GM11168 (cell line): ENCODE results near the gene RNU2-63P.
"Not testable (repeated sequence)": the region's sequence is repeated elsewhere in the genome, so short reads cannot be mapped to it uniquely, and the experiment has no call there.

Experiments used
- in situ Hi-C: fragments of 300-500 bp; cut with MboI; formaldehyde crosslinking; loops from one replicate; pipeline ENCODE4 v1.12.0; 2022; ENCODE audit warnings: low sequenced_read_pairs; ENCODE audit not compliant: unreplicated experiment

The RNU2-63P gene

GRCh38 chr2:88016086-88016959 is at the start of gene RNU2-63P:
RNU2-63P (minus strand) TSS chr2:88016547.
- in situ Hi-C loops, result no loop called here

GRCh38 chr2:88061295-88061694 is 44.9 kb upstream of the RNU2-63P start:
- in situ Hi-C loops, result no loop called here

- in situ Hi-C loops, result no loop called here
Measured at GRCh38 chr2:88060907-88061275, 44.5 kb upstream of the RNU2-63P start.

- in situ Hi-C loops, result loop anchor here (5.0 kb wide), 1 partner anchor 97 kb away; no protein-coding TSS in a partner anchor
Measured at GRCh38 chr2:88059979-88060906, 43.9 kb upstream of the RNU2-63P start.

- in situ Hi-C loops, result loop anchor here (5.0 kb wide), 1 partner anchor 99 kb away; no protein-coding TSS in a partner anchor
Measured at GRCh38 chr2:88058191-88058590, 41.8 kb upstream of the RNU2-63P start.

GRCh38 chr2:88057437-88057844 is 41.1 kb upstream of the RNU2-63P start:
- in situ Hi-C loops, result loop anchor here (5.0 kb wide), 1 partner anchor 100 kb away; no protein-coding TSS in a partner anchor

- in situ Hi-C loops, result loop anchor here (5.0 kb wide), 1 partner anchor 102 kb away; no protein-coding TSS in a partner anchor
Measured at GRCh38 chr2:88055371-88056128, 39.2 kb upstream of the RNU2-63P start, which contains the start of gene KRCC1. KRCC1 (minus strand) TSS chr2:88055783; CDS start chr2:88028563, 27,220 bp downstream.

- in situ Hi-C loops, result loop anchor here (5.0 kb wide), 1 partner anchor 102 kb away; no protein-coding TSS in a partner anchor
Measured at GRCh38 chr2:88054782-88055370, 38.5 kb upstream of the RNU2-63P start.

GRCh38 chr2:88053934-88054781 is 37.8 kb upstream of the RNU2-63P start:
- in situ Hi-C loops, result no loop called here

- in situ Hi-C loops, result no loop called here
Measured at GRCh38 chr2:88053296-88053695, 36.9 kb upstream of the RNU2-63P start.

GRCh38 chr2:88051792-88052191 is 35.4 kb upstream of the RNU2-63P start:
- in situ Hi-C loops, result no loop called here

- in situ Hi-C loops, result no loop called here
Measured at GRCh38 chr2:88049622-88050021, 33.3 kb upstream of the RNU2-63P start.

- in situ Hi-C loops, result no loop called here
Measured at GRCh38 chr2:88048541-88048940, 32.2 kb upstream of the RNU2-63P start.

- in situ Hi-C loops, result not testable (repeated sequence)
Measured at GRCh38 chr2:88045561-88045960, 29.2 kb upstream of the RNU2-63P start.

GRCh38 chr2:88042476-88042875 is 26.1 kb upstream of the RNU2-63P start:
- in situ Hi-C loops, result no loop called here

- in situ Hi-C loops, result no loop called here
Measured at GRCh38 chr2:88038263-88039105, 22.1 kb upstream of the RNU2-63P start.

- in situ Hi-C loops, result no loop called here
Measured at GRCh38 chr2:88036606-88037005, 20.3 kb upstream of the RNU2-63P start.

GRCh38 chr2:88036182-88036581 is 19.8 kb upstream of the RNU2-63P start:
- in situ Hi-C loops, result no loop called here
